Raji (cell line): ENCODE results near the gene MEMO1.

Experiments
- POLR2A ChIP-seq: IDR thresholded peaks from 2 replicates; pipeline ENCODE4 v1.6.1; 2011; ENCODE audit warnings: low read depth, low read length, control low read depth; ENCODE audit not compliant: insufficient read depth

MEMO1 gene

DNA sequence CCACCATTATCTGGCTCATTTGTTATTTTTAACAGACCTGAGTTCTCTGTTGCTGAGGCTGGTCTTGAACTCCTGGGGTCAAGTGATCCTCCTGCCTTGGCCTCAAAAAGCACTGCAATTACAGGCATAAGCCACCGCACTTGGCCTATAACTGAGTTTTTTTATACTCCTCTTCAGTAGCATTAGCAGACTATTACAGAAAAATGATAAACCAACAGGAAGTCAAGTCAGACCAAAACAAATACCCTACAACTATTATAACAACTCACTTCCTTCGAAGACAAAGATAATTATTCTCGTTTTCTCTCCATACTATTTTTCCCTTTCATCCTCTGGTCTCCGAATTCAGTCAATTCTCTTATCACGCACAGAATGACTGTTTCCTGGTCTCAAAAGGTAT, 78.2 kb downstream of the MEMO1 start:
- TF ChIP-seq POLR2A: no peak

DNA sequence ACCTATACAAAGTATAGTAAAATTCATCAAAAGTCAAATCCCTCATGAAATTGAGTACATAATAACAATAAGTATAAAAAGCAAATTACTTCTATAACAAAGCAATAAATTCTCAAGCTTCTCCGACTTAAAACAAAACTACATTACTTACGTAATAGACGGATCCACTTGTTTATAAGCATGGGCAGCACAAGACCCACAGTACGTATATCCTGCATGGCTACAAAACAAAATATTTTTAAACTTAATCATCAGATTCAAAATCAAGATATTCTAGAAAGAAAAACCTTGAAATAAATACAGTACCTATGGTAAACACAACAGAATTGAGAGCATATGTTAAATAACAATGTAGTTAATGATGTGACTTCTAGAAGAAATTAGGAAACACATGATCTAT, 78.9 kb downstream of the MEMO1 start:
- TF ChIP-seq POLR2A: no peak

DNA sequence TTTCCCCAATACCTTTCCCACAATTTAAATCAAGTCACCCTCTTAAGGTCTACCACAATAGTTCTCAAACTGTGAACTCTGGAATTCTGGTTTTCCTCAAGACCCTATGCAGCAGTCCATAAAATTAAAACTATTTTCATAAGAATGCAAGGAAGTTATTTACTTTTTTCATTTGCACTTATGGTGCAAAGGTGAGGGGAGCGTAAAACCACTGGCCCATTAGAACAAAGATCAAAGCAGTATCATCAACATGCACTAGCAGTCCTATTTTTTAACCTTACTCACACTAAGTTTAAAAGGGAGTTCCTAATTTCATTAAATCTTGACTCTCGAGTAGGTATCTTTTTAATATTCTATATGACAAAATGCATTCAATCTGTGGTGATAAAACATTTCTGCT, 85.3 kb downstream of the MEMO1 start:
- no peak for TF ChIP-seq POLR2A

DNA sequence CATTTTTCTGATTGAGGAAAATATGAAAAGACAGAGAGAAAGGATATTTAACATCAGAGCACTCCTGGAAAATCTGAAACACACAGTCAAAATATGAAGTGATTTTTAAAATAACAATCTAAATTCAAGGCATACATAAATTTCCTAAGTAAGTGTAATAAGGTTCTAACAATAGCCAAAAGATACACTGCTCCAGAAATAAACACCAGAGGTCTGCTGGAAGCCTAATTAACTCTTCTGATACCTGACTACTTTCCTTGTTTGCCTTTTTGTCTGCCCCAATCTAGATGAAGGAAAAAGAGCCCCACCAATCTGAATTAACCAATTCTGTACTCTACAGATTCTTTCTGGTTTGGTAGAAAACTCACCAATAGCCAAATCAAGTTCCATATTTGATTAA, 87.1 kb downstream of the MEMO1 start:
- no peak for TF ChIP-seq POLR2A

DNA sequence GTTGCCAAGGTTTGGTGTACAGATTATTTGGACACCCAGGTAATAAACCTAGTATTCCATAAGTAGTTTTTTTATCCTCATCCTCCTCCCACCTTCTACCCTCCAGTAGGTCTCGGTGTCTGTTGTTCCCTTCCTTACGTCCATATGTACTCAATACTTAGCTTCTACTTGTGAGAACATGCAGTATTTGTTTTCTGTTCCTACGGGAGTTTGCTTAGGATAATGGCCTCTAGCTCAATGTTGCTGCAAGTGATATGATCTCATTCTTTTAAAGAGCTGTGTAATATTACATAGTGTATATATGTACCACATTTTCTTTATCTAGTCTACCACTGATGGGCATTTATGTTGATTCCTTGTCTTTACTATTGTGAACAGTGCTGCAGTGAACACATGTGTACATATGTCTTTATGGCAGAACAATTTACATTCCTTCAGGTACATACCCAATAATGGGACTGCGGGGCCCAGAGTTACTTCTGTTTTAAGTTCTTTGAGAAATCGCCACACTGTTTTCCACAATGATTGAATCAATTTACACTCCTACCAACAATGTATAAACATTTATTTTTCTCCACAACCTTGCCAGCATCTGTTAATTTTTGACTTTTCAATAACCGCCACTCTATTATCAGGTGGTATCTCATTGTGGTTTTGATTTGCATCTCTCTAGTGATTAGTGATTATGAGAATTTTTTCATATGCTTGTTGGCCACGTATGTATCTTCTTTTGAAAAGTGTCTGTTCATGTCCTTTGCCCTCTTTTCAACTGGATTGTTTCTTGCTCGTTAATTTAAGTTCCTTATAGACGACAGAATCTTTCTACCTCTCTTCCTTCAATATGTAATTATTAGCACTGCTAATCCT, 88.0 kb downstream of the MEMO1 start:
- TF ChIP-seq POLR2A: no peak

DNA sequence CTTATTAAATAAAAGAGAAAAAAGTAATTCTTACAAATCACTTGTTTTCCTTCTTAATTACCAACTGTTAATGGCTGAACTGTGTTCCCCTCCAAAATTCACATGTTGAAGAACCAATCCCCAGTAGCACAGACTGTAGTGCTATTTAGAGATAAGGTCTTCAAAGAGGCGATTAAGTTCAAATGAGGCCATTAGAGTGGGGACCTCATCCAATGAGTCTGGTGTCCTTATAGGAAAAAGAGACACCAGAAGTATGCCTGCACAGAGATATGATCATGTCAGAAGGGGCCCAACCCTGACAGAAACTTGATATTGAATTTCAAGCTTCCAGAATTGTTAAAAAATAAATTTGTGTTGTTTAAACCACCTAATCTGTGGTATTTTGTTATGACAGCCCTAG, 89.8 kb downstream of the MEMO1 start:
- TF ChIP-seq POLR2A: no peak

DNA sequence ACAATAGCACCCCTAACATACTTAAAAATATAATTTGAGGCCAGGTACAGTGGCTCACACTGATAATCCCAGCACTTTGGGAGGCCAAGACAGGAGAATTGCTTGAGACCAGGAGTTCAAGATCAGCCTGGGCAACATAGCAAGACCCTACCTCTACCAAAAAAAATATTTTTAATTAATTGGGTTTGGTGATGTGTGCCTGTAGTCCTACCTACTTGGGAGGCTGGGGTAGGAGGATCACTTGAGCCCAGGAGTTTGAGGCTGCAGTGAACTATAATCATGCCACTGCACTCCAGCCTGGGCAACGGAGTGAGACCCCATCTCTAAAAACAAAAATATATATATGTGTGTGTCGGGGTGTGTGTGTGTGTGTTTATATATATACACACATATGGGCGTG, 91.3 kb downstream of the MEMO1 start:
- TF ChIP-seq POLR2A: no peak

DNA sequence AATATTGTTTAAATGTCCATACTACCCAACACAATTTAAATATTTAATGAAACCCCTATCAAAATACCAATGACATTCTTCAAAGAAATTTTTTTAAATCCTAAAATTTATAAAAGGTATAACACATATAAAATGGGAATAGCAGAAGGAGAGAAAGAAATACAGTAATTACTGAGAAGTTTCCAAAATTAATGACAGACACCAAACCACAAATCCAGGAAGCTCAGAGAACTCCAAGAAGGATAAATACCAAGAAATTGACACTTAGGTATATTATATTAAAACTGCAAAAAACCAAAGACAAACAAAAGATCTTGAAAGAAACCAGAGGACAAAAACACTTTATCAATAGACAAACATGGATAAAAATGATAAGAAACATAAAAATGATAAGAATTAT, 101.1 kb downstream of the MEMO1 start:
- TF ChIP-seq POLR2A: no peak

DNA sequence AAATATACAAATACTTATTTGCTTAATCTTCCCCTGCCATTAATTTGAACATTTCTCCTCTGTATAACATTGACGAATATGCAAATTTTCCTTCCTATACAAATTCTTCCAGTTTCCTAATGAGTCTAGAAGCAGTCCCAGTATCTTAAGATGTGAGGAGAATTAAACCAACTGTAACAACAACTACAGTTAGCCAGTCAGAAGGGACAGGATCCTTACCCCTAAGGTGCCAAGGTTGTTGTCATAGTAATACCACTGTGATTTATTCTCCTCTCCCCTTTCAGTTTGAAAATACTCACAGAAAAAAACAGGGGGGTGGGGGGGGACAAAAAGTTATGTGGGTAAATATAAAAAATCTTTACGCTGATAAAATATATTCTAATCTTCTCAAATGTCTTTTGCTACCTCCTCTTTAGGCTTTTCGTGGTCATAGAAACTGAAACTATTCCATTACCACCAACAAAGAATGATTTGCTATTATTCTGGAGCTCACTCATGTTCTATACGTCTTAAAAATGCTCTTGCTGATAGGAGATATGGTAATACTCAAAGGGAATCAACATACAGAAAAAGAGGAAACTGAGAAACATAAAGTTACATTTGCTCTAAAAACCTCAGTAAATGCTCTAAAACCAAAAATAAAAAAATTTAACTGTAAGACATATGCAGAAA, 107.6 kb downstream of the MEMO1 start:
- TF ChIP-seq POLR2A: no peak

DNA sequence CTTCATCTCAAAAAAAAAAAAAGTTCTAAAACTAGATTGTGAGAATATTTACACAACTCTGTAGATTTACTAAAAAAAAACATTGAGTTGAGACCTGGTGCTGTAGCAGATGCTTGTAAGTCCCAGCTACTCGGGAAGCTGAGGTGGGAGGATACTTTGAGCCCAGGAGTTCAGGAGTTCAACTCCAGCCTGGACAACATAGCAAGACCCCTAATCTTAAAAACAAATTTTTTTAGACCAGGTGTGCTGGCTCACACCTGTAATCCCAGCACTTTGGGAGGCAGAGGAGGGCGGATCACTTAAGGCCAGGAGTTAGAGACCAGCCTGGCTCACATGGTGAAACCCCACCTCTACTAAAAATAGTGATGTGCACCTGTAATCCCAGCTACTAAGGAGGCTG, 108.9 kb downstream of the MEMO1 start:
- no peak for TF ChIP-seq POLR2A

DNA sequence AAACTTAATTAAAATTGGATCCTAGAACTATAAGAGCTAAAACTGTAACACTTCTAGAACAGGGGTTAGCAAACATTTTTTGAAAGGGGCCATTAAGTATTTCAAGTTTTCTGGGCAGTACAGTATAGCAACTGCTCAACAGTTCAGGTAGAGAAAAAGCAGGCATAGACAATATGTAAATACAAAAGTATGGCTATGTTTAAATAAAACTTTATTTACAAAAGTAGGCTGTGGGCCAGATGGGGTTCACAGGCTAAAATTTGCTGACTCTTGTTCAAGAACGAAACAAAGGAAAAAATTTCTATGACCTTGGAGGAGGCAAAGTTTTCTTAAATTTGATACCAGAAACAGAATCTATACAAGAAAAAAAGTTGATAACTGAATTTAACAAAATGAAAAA, 114.5 kb downstream of the MEMO1 start:
- no peak for TF ChIP-seq POLR2A

DNA sequence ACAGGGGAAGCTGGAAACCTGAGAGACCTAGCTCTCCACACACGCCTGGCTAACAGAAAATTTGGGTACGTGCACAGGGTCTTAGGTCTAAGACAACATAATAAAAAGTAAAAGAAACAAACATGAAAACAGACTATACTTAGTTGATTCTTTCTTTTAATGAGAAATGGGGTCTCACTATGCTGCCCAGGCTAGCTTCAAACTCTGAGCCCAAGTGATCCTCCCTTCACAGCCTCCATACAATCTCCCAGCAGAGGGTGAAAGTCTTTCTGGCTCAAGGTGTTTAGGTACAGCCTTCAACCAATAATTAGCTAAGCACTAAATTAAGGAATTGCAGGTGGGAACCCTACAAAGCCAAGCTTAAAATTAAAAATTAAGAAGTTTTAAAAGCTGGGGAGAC, 116.2 kb downstream of the MEMO1 start:
- no peak for TF ChIP-seq POLR2A

DNA sequence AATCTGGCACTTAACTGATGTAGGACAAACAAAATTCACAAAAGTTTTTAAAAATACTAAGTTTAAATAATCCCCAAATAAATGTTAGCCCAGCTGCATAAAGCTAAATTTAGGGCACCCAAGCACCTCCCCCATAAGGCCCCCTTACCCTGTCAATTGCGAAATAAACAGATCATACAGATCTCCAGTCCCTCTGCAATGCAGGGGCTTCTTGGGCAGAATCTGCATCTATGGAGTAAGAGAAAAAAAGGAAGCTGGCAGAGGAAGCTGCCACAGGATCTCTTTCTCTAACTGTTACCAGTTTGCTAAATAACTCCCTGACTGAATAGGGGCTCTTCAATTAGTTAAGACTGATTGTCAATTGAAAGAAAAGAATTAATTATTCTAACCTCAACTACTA, 117.7 kb downstream of the MEMO1 start:
- no peak for TF ChIP-seq POLR2A

DNA sequence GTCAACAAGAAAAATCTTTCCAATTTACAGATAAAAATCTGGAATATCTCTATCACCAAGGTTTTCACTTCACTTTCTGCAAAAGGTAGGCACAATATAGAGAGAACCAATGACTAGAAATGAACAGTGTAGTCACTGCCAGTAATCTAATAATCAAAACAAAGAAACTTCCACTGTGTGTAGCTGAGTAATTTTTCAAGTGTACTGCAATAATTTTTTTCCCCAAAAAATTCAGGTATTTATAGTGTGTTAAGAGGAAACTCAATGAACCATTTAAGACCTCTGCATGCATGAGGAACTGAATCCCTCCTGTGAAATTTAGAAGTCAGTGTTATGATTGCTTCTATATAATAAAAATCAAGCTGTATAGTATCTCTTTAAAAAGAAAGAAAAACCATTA, 121.8 kb downstream of the MEMO1 start:
- TF ChIP-seq POLR2A: no peak

DNA sequence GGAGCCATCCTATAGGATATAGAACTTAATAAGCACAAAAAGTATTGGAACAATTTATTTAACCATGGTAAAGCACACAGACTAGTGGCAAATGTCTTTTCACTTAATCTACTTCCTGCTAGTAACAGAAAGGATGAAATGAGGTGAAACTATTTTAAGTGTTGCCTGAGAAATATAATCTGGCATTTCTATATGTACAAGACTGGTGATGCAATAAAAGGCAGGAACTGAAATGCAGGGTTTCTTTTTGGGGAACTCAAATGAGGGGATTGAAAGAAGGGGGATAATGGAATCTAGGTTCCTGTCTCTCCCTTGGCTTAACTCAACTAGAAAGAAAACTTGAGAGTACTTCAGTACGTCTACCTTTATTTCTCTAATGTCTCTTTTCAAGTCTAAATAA, 122.3 kb downstream of the MEMO1 start:
- TF ChIP-seq POLR2A: no peak

DNA sequence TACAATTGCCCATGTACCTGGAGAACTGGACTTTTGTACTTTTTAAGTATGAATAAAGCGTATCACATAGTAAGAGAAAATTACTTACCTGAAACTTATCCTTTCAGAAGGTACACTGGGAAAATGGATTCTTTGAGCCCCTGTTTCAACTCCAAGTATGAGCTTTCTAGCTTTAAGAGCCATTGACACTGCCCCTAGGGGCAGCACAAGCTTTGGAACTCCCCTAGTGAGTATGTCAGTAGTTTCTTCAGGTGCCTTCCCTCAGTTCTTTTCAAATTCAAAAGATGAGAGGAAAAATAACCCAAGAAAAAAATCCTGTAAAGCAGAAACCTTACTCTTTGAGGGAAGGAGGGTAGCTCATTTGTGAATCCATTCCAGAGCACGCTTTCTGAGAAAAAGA, 124.1 kb downstream of the MEMO1 start:
- TF ChIP-seq POLR2A: no peak
